Measurements from ENCODE around the gene BET1L.
A peak's percentile ranks its signal among the peaks of the same experiment; 100 is the strongest.
"Not testable (repeated sequence)": the region's sequence is repeated elsewhere in the genome, so short reads cannot be mapped to it uniquely, and the experiment has no call there.

BET1L gene, protein sequence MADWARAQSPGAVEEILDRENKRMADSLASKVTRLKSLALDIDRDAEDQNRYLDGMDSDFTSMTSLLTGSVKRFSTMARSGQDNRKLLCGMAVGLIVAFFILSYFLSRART

DNA sequence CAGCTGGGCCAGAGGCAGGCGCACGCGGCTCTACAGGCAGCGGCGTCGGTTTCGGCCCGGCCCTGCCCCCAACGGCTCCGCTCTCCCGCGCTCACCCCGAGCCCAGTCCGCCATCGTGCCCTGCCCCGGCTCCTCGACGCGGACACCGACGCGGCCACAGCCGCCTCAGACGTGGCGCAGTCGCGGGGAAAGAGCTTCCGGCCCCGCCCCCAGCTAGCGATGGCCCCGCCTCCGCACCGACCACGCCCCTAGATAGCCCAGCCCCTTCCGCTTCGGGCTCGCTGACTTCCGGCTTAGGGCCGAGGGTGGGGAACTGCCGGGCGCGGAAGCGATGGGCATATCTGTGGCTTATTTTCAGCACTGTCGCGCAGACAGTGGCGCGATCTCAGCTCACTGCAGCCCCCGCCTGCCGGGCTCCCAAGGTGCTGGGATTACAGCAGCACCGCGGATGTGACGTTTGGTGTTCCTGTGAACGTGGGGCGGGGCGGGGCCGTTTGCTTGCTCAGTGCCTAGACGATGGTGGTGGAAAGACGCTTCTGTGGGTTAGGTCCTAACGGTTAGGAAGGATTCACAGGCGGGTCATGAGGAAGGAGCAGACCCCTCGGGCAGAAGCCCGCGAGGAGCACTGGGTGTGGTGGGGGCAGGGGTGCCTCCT, at the start of gene BET1L, which contains the start of gene RIC8A:
Gene BET1L, minus strand, starts transcription at position 192 of the 655 bp plus-strand sequence. Its CDS starts 78 bp downstream, at position 114.
Gene RIC8A, plus strand, starts transcription at position 501 of the 655 bp plus-strand sequence. CDS start 1,147 bp downstream, outside the sequence.
- DNase-seq: peak; percentile 96 to 97

DNA sequence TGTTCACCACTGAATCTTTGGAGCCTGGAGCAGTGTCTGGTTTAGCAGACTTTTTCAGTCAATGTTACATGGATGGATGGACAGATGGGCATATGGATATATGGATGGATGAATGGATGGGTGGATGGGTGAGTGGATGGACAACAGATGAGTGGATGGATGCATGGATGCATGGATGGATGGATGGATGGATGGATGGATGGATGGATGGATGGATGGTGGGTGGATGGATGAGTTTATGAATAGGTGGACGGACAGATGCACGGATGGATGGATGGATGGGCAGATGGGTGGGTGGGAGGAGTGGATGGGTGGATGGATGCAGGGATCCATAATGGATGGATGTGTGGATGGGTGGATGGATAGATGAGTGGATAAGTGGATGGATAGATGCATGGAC, 48.6 kb upstream of the BET1L start:
- no peak for DNase-seq

DNA sequence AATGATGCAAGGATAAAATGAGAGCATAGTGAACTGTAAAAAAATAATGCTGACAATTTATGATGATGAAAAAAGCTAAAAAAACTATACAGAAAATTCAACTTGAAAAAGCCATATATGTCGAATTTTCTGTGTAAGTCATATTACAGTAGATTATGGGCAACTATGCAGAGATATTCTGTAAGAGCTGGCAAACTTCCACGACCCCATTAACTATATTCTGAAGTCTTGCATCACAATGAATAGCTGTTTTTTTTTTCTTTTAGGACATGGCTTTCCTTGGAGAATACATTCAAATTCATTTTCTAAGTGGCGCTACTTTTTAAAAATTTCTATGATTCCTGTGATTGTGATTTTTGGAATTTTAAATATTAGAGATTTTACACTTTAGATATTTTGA, 48.0 kb upstream of the BET1L start:
- DNase-seq: no peak

DNA sequence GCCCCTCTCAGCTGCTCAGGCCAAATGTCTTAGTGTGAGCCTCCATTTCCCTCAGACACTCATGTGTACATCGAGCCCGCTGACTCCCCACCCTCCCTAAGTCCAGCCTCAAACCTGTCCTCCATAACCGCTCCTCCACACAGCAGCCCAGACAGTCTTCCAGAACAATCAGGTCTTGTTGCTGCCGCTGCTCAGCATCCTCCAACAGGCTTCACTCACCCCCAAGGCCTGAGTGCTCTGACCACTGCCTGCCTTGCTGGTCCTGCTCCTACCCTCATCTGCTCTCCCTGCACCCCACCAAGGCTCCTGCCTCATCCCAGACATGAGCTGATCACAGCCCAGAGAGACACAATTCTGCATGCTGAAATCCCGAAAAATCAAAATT, 46.7 kb upstream of the BET1L start:
- no peak for DNase-seq

DNA sequence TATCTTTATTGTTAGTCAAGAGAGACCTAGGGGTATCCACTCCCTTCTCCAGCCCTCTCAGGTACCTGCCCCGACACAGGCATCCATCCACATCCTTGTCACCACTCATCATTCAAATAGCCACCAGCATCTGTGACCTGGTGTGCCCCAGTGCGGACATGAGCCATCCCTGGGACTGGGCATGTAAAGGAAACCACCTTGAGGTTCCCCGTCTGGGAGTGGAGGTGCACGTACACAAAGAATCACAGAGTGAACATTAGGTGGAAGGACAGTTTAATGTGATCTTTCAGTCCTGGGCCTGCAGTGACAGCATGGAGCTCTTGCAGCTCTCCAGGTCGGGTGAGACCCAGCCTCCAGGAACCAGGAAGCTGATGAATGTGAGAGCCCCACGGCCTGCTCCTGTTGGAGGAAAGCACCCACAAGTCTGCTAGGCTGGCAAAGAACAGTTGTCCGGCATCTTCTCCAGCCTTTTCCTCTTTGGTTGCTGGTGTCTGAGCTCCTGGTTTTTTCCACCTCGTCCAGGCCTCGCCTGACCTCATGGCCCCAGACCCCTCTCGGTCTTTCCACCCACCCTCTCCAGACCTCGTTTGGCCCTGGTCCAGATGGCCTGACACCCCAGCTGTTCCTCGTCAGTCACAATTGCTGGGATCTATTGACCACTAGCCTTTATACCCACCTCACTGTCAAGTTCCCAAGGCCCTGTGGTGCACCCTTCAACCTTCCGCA, 46.1 kb upstream of the BET1L start:
- DNase-seq: no peak

DNA sequence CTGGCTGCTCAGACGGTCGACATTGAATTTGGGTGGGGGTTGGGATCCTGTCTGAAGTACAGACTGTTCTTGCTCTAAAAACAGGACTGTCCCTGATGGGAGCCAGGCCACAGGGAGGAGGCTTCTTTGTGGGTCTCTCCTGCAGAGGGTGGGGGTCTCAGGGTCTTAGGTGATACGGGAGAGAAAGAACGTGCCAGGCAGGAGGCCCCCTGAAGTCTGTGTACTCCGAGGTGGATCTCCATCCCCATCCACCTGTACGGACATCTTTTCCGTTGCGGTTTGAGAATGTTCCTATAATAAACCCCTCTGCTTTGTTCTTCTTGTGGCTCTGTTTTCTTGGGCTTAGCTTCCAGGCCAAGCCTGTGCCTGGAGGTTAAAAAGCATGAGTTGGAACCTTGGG, 45.5 kb upstream of the BET1L start:
- DNase-seq: no peak

DNA sequence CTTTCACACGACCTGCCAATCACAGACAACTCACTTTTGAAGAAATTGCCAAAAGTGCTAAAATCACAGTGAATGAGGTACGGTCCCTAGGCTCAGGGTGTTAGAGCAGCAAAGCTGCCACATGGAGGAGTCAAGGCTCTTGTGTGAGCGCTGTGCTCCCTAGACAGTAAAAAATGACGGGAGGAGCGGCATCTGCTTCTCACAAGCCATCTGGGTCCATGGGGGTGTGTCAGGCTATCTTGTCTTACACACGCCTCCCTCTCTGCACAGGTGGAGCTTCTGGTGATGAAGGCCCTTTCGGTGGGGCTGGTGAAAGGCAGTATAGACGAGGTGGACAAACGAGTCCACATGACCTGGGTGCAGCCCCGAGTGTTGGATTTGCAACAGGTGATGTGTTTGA, 44.4 kb upstream of the BET1L start:
- no peak for DNase-seq

DNA sequence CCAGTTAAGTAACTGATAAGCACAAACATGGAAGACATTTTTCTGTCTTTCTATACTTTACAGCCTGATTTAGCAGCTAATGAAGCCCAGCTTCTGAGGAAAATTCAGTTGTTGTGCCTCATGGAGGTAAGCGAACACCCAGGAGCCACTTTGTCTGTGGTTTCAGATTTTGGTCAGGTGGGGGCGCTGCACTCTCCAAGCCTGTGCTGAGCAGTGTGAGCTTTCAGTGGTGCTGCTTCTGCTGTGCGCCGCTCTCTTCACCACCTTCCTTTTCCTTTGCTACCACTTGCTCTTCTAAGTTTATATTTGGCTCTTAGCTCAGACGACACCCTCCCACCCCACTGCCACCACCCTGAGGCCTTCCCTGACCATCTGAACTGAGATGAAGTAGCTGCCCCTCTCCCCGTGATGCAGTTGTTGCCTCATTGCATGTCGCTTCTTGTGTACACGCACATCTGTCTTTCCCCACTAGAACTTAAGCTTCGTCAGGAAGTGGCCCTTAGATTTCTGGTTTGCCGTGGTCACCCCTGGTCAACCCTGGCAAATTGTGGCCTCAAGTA, 43.6 kb upstream of the BET1L start:
- peak; percentile 40 to 57 for DNase-seq

DNA sequence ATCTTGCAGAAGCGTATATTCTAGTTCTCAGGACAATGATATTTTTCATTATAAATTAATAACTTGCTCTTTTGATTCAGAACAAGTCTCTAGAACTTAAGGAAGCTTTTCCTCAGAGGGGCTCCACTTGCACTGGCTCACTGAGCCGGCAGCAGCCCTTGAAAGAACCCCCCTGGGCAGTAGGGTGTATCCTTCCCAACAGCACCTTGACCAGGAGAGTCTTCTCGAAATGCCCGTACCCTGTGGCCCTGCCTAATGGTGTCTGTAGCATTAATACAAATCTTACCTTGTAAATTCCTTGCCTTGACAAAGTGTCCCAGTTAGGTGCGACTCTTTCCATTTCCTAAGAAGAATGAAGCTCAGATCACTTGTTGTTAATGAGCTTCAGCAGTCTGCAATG, 43.1 kb upstream of the BET1L start:
- no peak for DNase-seq

DNA sequence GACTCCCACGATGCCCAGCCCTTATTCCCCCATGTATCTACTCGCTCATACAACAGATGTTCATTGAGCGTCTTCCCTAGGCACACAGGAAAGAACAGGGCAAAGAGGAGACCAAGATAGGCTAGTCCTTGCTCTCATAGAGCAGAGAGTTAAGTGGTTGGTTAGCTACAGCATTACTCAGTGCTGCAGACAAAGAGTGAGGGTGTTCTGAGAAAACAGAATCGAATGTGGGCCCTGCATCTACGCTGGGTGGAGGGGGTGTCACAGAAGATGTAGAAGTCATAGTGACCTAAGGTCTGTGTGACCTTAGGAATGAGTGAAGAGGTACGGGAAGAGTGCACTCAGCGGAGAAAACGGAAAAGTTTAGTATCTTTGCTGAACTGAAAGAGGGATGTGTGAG, 41.9 kb upstream of the BET1L start:
- DNase-seq: no peak

DNA sequence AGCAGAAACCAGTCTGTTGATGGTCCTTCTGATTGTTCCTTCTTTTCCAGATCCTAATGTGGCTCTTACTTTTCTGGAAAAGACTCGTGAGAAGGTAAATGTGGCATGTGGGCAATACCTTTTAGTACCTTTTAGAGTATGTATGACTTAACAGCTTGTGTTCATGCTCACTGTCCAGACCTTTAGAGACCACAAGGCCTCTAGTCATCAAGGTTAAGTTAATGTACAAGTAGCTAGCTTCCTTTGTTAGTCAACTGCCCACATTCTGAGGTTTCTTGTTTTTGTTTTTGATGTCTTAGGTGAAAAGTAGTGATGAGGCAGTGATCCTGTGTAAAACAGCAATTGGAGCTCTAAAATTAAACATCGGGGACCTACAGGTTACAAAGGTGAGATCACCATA, 37.2 kb upstream of the BET1L start:
- DNase-seq: no peak

DNA sequence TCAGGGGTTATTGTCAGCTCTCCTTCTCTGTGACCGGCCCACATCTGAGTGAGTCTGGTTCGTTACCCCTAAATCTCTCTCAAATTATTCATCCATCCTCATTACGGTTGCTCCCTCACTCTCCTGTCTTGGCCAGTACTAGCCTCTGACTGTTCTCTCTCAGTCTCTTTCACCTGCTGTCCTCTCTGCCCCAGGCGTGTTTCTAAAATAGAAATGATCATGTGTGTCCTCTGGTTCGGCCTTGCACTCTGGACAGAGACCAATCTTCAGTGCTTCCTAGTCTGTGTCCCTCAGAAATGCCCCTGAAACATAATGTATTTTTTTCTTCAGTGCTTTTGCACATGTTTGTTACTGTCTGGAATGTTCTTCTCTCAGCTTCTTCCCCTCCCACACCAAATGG, 34.4 kb upstream of the BET1L start:
- DNase-seq: no peak

DNA sequence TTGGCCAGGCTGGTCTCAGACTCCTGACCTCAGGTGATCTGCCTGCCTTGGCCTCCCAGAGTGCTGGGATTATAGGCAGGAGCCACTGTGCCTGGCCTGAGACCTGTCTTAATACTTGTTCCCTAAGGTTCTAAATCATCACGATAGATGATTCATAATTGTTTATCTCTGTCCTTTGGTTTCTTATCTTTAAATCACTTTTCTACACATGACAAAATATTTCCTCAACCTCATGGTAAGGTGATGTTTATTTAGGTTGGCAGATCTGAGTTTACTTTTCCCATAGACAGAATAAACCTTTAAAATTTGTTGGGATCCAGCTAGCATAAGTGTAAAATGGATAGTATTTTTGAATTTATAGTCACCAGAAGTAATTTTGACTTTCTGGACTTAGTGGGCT, 33.1 kb upstream of the BET1L start:
- DNase-seq: no peak

DNA sequence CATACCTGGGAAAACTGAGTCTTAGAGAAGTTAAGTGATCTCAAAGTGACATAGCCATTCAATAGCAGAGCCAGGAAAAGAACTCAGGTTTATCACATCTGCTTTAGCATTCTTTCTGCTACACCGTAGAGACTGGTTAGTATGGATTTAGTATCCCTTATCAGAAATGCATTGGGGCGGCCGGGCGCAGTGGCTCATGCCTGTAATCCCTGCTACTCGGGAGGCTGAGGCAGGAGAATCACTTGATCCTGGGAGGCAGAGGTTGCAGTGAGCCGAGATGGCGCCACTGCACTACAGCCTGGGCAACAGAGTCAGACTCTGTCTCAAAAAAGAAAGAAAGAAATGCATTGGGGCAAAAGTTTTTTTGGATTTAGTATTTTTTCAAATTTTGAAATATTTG, 31.1 kb upstream of the BET1L start:
- DNase-seq: not testable (repeated sequence)

DNA sequence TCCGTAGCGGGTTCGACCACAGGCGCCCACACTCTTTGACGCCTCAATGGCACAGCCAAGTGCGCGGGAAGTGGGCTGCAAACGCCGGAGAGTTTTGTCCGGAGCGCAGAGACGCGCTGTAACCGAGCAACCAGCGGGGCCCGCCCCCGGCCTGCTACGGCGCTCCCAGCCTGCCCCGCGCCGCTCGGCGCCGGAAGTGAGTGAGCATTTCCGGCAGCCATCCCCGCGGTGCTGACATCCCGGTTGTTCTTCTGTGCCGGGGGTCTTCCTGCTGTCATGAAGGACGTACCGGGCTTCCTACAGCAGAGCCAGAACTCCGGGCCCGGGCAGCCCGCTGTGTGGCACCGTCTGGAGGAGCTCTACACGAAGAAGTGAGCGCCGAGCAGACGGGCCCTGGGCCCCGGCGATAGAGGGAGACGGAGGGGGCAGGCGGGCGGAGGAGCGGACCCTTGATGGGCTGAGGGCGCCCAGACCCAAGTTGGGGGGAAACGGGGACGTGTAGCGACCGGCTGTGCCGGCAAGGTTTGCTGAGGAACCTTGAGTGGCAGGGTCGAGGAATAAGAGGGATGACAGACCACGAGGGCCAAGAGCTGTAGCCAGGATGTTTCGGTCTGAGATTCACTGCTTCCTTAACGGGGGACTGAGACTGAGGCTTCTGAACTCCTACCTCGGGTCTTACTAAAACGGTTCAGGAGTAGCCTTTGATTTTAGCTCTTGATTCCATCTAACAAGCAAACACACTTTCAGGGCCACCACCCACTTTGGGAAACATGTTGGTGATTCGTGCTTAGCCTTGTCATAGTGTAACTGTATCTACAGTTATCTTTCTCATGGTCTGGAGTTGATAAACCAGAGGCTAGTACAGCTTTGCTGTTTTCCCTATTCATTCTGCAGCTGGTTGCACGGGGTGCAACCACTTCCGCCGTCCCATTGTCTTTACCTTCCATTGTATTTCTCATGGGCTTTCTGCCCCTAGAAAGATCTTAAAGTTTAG, 29.9 kb upstream of the BET1L start, which contains the start of gene PSMD13:
Gene PSMD13, plus strand, starts transcription at position 203 of the 994 bp plus-strand sequence. Its CDS starts 74 bp downstream, at position 277.
- DNase-seq: peak; percentile 63 to 78

DNA sequence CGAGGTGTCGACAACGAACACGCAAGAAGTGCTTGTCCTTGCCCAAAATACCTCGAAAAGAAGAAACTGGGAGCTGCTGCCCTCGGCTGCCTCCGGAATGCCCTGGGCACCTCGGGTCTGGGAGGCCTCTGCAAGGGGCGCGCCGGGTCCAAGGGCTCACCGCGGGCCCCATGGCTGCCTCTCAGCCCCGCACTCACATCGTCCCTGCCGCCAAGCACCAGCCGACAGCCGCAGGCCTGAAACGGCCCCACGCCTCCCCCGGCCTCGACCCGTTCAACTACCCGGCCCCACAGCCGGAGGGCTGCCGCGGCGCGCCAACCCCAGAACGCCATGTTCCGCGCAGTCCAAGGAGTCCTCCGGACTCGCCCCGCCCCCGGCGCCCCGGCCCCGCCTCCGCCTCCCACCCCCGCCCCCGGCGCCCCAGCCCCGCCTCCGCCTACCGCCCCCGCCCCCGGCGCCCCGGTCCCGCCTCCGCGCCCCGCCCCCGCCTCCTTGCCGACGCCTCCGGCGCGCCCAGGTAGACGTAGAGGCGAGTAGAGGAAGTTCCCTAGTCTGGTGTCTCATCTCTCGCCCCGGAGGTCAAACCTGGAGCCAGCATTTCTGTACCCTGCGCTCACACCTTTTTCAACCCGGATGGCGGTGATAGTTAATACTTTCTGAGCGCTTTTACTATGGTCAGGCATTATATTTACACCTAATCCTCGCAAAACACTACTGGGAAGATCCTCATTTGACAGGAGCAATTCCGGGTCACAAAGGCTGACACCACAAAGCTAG, 29.0 kb upstream of the BET1L start, which contains the start of gene SIRT3:
Gene SIRT3, minus strand, starts transcription at position 346 of the 777 bp plus-strand sequence. Its CDS starts 14 bp downstream, at position 332.
- DNase-seq: peak; percentile 69 to 77

DNA sequence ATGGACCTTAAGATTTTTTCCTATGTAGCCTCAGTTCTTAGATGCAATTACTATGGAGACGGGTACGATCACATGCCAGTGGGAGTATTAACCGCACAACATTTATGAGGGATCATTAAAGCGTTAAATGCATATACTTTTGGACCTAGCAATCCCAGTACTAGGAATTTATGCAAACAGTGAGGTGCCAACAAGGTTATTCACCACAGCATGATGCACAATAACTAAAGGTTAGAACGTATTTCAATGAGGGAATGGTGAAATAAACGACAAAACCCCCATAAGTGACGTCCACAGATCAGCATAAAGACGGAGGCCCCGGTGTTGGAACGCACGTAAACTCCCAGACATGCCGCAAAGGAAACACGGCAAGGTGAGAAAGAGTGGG, 28.4 kb upstream of the BET1L start:
- DNase-seq: no peak

DNA sequence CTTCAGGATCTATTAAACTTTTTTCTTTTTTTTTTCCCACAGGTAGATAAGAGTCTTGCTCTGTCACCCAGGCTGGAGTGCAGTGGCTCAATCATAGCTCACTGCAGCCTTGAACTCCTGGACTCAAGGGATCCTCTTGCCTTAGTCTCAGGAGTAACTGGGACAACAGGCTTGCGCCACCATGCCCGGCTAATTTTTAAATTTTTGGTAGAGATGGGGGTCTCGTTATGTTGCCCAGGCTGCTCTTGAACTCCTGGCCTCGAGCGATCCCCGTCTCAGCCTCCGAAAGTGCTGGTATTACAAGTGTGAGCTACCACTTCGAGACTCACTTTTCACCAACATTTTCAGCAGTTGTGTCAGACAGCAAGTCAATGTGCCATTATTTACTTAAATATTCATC, 28.0 kb upstream of the BET1L start:
- no peak for DNase-seq

DNA sequence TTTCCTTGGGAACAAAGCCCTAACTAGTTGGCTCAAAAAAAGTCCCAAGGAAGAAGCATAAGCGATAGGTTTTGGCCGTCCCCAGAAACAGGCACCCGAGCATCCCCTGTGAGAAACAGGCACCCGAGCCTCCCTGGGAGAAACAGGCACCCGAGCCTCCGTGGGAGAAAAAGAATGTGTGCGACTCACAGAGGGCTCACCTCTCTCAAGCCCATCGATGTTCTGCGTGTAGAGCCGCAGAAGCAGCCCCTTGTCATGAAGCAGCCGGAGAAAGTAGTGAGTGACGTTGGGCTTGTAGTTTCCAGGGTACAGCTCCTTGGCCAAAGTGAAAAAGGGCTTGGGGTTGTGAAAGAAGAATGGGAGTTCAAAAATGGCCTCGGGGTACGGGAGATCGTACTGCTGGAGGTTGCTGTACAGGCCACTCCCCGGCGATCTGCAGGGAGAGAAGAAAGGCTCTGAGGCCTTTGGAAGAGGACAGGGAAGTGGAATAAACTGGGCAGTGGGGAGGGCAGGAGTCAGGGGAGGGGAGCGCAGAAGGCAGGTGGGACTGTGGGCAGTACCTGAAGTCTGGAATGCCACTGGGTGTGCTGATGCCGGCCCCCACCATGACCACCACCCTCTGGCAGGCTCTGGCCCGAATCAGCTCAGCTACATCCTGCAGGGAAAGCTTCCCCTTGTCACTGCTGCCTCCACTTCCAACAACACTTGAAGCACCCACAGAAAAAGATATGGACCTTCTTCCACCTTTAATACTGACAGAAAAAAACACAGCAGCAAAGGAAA, 25.8 kb upstream of the BET1L start:
- no peak for DNase-seq

DNA sequence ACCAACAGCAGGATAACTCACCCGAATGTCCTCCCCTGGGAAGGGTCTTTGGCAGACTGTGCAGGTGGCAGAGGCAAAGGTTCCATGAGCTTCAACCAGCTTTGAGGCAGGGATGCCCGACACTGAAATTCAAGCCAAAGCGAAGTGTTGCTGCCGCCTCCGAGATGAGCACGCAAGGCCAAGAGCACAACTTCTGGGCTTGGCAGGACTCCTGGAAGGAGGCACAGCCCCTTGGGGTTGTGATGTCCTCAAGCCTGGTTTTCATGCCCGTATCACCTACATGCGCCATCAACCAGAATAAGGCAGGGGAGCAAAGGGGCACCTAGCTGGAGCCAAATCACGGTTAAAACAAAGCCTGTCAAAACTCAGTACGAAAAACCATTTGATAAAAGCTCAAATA, 23.2 kb upstream of the BET1L start:
- no peak for DNase-seq
